Esophagus muscularis mucosa (tissue), 4 donors: ENCODE measurements around the gene GRID2.

Experiments
- EP300 ChIP-seq: sonication (generic); formaldehyde crosslinking; IDR thresholded peaks from one replicate; pipeline ENCODE4 v1.6.1; 2017; ENCODE audit warnings: antibody characterized with exemption
- POLR2A ChIP-seq: fragments of 450-650 bp; IDR thresholded peaks from one replicate; pipeline ENCODE4 v1.6.1; 2017; ENCODE audit warnings: antibody characterized with exemption, moderate library complexity, mild to moderate bottlenecking, low read depth
- POLR2AphosphoS5 ChIP-seq, 2 donors: sonication (generic); formaldehyde crosslinking; IDR thresholded peaks; one replicate each; pipeline ENCODE4 v1.6.1; 2017; ENCODE audit warnings: antibody characterized with exemption in 2 of 2
- TF ChIP-seq, protein P1 (sequence below), 3 experiments: fragments of 200-600 bp in 2 of 3; fragments of 450-650 bp in 1 of 3; sonication (generic) in 2 of 3; IDR thresholded peaks; one replicate each; pipeline ENCODE4 v1.5.1; 2017 to 2019; ENCODE audit warnings: antibody characterized with exemption in 3 of 3, mild to moderate bottlenecking in 2 of 3, moderate library complexity in 1 of 3

- TF ChIP-seq, protein P1, sequence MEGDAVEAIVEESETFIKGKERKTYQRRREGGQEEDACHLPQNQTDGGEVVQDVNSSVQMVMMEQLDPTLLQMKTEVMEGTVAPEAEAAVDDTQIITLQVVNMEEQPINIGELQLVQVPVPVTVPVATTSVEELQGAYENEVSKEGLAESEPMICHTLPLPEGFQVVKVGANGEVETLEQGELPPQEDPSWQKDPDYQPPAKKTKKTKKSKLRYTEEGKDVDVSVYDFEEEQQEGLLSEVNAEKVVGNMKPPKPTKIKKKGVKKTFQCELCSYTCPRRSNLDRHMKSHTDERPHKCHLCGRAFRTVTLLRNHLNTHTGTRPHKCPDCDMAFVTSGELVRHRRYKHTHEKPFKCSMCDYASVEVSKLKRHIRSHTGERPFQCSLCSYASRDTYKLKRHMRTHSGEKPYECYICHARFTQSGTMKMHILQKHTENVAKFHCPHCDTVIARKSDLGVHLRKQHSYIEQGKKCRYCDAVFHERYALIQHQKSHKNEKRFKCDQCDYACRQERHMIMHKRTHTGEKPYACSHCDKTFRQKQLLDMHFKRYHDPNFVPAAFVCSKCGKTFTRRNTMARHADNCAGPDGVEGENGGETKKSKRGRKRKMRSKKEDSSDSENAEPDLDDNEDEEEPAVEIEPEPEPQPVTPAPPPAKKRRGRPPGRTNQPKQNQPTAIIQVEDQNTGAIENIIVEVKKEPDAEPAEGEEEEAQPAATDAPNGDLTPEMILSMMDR (IDR thresholded peaks at IDR 0.05), result no peak
- no peak for TF ChIP-seq POLR2A
- TF ChIP-seq EP300, result no peak
- TF ChIP-seq POLR2AphosphoS5 (IDR thresholded peaks at IDR 0.05), result no peak
Measured at GRCh38 chr4:93693141-93693540, 1389.4 kb downstream of the GRID2 start.
